GM19240 (cell line): ENCODE data around the gene MT1G.
"Not testable (repeated sequence)": the region's sequence is repeated elsewhere in the genome, so short reads cannot be mapped to it uniquely, and the experiment has no call there.

Experiments
- DNase-seq: peaks from one replicate; pipeline ENCODE4 v3.0.0; 2011; ENCODE audit warnings: low spot score; ENCODE audit not compliant: insufficient read length

The MT1G gene

GRCh38 chr16:56637814-56638750 lies 29.8 kb downstream of the MT1G start, which contains the start of gene MT1A:
MT1A (plus strand) TSS chr16:56638666; CDS start chr16:56638739, 73 bp downstream.
- DNase-seq, result no peak

GRCh38 chr16:56636616-56637413 lies 31.1 kb downstream of the MT1G start:
- no peak for DNase-seq

DNA sequence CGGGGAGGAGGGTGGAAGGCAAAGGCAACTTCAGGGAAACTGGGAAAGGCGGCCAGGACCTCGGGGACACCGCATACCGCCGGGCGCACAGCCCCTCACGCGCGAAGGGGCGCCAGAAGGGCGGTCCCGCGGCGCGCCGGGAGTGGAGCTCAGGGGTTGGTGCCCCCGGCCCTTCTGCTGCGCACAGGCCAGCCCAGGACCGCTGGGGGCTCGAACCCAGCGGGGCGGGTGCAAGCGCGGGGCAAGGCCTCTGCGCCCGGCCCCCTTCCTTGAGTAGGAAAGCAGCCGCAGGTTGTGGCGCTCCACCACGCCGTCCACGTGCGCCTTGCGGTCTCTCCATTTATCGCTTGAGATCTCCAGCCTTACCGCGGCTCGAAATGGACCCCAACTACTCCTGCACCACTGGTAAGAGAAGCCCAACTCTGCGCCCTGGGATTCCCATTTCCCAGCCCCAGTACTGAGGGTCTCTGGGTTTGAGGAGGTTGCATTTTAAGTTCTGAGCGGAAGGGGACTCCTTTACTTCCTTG lies 32.4 kb downstream of the MT1G start:
- DNase-seq, result no peak

DNA sequence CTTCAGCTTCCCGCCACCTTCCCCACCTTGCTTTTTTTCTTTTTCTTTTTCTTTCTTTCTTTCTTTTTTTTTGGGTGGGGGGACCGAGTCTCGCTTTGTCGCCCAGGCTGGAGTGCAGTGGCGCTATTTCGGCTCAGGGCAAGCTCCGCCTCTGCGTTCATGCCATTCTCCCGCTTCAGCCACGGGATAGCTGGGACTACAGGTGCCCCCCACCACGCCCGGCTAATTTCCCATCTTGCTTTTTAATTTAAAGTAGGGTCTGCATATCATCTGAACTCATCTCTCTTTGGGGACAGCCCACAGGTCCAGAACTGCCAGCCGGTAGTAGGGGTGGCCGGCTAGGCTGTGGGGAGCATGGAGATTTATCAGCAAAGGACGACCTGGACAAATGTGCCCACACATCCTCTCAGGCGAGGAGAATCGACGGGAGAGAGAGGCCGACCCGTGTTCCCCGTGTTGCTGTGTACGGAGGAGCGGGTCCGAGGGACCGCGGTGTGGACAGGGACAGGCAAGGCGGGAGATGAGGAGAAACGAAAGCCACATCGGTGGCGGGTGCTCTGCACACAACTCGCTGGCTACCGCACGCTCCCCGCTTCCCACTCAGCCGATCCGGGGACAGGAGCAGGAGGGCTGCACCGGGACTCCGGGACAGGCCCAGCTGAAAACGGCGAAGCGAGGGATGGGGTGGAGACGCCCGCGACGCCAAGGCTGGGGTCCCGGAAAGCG lies 33.0 kb downstream of the MT1G start:
- no peak for DNase-seq

DNA sequence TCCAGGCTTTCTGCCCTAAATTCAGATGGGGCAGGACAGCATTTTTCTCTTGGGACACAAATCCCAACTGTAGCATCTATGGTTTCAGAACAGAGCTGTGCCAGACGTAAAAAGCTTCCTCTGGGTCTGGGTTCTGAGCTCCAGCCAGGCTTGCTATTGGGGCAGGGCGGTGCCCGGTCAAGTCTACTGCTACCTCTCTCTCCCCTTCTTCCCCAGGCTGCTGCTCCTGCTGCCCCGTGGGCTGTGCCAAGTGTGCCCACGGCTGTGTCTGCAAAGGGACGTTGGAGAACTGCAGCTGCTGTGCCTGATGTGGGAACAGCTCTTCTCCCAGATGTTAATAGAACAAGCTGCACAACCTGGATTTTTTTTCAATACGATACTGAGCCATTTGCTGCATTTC lies 34.3 kb downstream of the MT1G start:
- DNase-seq, result no peak

DNA sequence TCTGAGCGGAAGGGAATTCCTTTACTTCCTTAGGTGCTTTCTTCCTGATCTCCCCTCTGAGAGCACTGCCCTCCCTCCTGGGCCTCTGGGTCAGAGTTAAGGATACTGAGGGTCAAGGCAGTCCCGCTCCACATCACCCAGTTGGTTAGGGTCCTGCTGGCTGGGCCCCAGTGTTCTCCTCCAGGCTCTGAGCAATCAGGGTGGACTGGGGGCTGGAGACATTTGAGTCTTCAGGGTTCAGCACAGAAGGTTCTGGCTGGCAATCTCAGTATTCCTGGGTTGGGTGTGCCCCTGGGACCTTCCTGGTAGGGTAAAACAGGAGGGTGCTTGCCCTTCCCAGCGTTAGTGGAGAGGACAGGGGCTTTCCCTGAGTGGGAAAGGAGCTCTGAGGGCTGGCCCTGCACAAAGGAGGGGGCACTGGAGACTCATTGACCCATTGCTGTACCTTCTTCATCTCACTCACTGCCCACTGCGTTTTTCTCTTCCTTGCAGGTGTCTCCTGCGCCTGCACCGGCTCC lies 35.0 kb downstream of the MT1G start:
- no peak for DNase-seq

- DNase-seq, result no peak
Observed at GRCh38 chr16:56632156-56632847, 35.6 kb downstream of the MT1G start, which contains the start of gene MT1M. MT1M (plus strand) TSS chr16:56632659; CDS start chr16:56632732, 73 bp downstream.

- DNase-seq, result no peak
Observed at GRCh38 chr16:56631832-56632155, 36.1 kb downstream of the MT1G start.

DNA sequence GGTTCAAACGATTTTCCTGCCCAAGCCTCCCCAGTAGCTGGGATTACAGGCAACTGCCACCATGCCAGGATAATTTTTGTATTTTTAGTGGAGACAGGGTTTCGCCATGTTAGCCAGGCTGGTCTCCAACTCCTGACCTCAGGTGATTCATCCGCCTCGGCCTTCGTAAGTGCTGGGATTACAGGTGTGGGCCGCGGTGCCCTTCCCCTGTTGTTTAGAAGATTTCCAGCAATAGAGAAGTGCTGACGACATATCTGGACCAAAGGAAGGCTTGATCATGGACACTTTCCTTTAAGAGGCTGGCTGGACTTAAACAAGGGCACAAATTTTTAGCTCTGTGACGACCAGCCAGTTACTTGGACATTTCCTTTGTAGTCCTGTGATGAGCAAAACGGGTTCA lies 36.7 kb downstream of the MT1G start:
- DNase-seq, result no peak

- DNase-seq, result peak; percentile 67
Observed at GRCh38 chr16:56630134-56630533, 37.7 kb downstream of the MT1G start.

DNA sequence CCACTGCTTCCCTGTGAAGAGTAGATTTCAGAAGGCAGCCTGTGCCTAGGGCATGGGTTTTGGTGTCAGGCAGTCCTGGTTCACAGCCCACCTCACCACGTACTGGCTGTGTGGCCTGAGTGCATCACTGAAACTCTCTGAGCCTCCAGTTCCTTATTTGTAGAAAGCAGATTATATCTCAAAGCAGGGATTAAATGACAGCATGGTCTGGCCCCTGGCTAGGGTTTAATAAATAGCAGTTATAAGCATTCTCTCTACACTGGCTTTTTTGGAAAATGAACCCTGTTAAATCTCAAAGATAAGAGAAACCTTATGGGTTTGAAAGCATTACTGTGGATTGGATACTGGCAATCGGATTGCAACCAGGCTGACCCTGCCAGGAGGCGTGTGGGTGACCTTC lies 38.3 kb downstream of the MT1G start:
- no peak for DNase-seq

GRCh38 chr16:56628486-56629350 lies 39.1 kb downstream of the MT1G start:
- DNase-seq, result no peak

DNA sequence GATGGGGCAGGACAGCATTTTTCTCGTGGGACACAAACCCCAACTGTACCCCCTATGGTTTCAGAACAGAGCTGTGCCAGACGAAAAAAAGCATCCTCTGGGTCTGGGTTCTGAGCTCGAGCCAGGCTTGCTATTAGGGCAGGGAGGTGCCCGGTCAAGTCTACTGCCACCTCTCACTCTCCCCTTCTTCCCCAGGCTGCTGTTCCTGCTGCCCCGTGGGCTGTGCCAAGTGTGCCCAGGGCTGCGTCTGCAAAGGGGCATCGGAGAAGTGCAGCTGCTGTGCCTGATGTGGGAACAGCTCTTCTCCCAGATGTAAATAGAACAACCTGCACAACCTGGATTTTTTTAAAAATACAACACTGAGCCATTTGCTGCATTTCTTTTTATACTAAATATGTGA lies 41.2 kb downstream of the MT1G start:
- DNase-seq, result no peak

GRCh38 chr16:56625943-56626654 lies 41.8 kb downstream of the MT1G start:
- no peak for DNase-seq

DNA sequence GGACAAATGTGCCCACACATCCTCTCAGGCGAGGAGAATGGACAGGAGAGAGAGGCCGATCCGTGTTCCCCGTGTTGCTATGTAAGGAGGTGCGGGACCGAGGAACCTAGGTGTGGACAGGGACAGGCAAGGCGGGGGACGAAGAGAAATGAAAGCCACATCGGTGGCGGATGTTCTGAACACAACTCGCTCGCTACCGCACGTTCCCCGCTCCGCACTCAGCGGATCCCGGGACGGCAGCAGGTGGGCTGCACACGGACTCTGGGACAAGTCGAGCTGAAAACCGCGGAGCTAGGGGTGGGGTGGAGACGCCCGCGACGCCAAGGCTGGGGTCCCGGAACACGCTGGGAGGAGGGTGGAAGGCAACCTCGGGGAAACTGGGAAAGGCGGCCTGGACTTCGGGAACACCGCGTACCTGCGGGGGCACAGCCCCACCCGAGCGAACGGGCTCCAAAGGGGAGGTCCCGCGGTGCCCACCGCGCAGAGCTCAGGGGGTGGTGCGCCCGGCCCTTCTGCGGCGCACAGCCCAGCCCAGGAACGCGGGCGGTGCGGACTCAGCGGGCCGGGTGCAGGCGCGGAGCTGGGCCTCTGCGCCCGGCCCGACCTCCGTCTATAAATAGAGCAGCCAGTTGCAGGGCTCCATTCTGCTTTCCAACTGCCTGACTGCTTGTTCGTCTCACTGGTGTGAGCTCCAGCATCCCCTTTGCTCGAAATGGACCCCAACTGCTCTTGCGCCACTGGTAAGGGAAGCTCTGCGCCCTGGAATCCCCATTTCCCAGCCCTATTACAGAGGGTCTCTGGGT lies 42.5 kb downstream of the MT1G start, which contains the start of gene MT1E:
MT1E (plus strand) TSS at position 642 of the 803 bp plus-strand sequence; CDS start at position 713, 71 bp downstream.
- DNase-seq, result no peak

GRCh38 chr16:56623637-56624036 lies 44.2 kb downstream of the MT1G start:
- DNase-seq, result no peak

GRCh38 chr16:56623184-56623583 lies 44.7 kb downstream of the MT1G start:
- DNase-seq, result not testable (repeated sequence)
